Breast epithelium (tissue), 4 donors: ENCODE data around the gene FAM53A. TPM values are rescaled to one million over a fixed set of nuclear protein-coding genes. Genes with fewer than 3 reads are reported as not detected.
A peak's percentile ranks its signal among the peaks of the same experiment; 100 is the strongest.
"Not testable (repeated sequence)": the region's sequence is repeated elsewhere in the genome, so short reads cannot be mapped to it uniquely, and the experiment has no call there.

Experiments
- DNase-seq, 2 donors: peaks; one replicate each; pipeline ENCODE4 v3.0.0-alpha.2; 2019; ENCODE audit warnings: low spot score in 2 of 2
- H3K27ac ChIP-seq, 2 donors: fragments of 200-600 bp; sonication (generic) in 1 of 2; one replicate each; pipeline ENCODE4 v1.5.1; 2016 to 2019; ENCODE audit warnings: mild to moderate bottlenecking in 1 of 2
- H3K27me3 ChIP-seq, 2 donors: fragments of 200-600 bp; sonication (generic) in 1 of 2; one replicate each; pipeline versions ENCODE4 v1.5.1 to v1.6.0; 2017 to 2019; ENCODE audit warnings: control low read depth in 1 of 2, mild to moderate bottlenecking in 1 of 2
- H3K36me3 ChIP-seq: fragments of 200-600 bp; one replicate; pipeline ENCODE4 v1.5.1; 2019
- H3K4me1 ChIP-seq, 2 donors: fragments of 200-600 bp; sonication (generic); one replicate each; pipeline ENCODE4 v1.5.1; 2016 to 2019; ENCODE audit warnings: control low read depth in 1 of 2
- H3K4me3 ChIP-seq, 3 donors: fragments of 200-600 bp; sonication (generic); 1 replicate in 2 of 3; 2 replicates in 1 of 3; pipeline ENCODE4 v1.5.1; 2016 to 2019; ENCODE audit warnings: mild to moderate bottlenecking in 3 of 3, moderate library complexity in 2 of 3
- H3K9me3 ChIP-seq, 2 donors: fragments of 200-600 bp; sonication (generic) in 1 of 2; one replicate each; pipeline ENCODE4 v1.5.1; 2016 to 2019; ENCODE audit warnings: control low read depth in 1 of 2
- CTCF ChIP-seq, 3 donors: fragments of 450-650 bp; IDR thresholded peaks; one replicate each; pipeline ENCODE4 v1.5.1; 2016 to 2017; ENCODE audit warnings: antibody characterized with exemption in 3 of 3, mild to moderate bottlenecking in 3 of 3, moderate library complexity in 3 of 3
- POLR2A ChIP-seq: fragments of 450-650 bp; IDR thresholded peaks from one replicate; pipeline ENCODE4 v1.6.1; 2016; ENCODE audit warnings: antibody characterized with exemption, mild to moderate bottlenecking, moderate library complexity
- POLR2AphosphoS5 ChIP-seq, 3 donors: sonication (generic); formaldehyde crosslinking; IDR thresholded peaks; one replicate each; pipeline ENCODE4 v1.6.1; 2017; ENCODE audit warnings: antibody characterized with exemption in 3 of 3
- intact Hi-C: fragments of 100-400 bp; cut with DNase I; formaldehyde crosslinking; loops from one replicate; pipeline ENCODE4 v1.15.1; 2023; ENCODE audit warnings: low total_unique reads
- total RNA-seq, 3 donors: library from RNA; depleted of rRNA; stranded (reverse); fragments of >200 nt; gene quantifications; one replicate each; pipeline ENCODE4 v1.1.0, GENCODE V29; 2016

The FAM53A gene
- total RNA-seq, 3 donors from 2014 or later, result 3.7 to 7.2 (median 4.6) TPM

- intact Hi-C loops, result no loop called here
- Histone ChIP-seq H3K4me1 (no peaks in the 10 kb centered on the region), H3K27me3 (no peaks in the 10 kb centered on the region), H3K27ac (no peak overlapping the region), H3K36me3 (no peaks in the 10 kb centered on the region), H3K9me3 (no peaks in the 10 kb centered on the region), H3K4me3 (peak overlapping the region in 1 of 3 donors; percentile 11)
- DNase-seq, result peak in 1 of 2 donors; percentile 21
- TF ChIP-seq POLR2AphosphoS5 (IDR thresholded peaks at IDR 0.05) (no peak), CTCF (IDR thresholded peaks at IDR 0.05) (no peak), POLR2A (no peak)
Measured at GRCh38 chr4:1644891-1645657, 39.0 kb downstream of the FAM53A start.

GRCh38 chr4:1643971-1644735 lies 40.0 kb downstream of the FAM53A start:
- TF ChIP-seq POLR2A (no peak), POLR2AphosphoS5 (IDR thresholded peaks at IDR 0.05) (no peak), CTCF (IDR thresholded peaks at IDR 0.05) (no peak)
- H3K27me3 ChIP-seq, result no peaks in the 10 kb centered on the region
- H3K4me1 ChIP-seq, result no peaks in the 10 kb centered on the region

GRCh38 chr4:1642196-1642951 lies 41.7 kb downstream of the FAM53A start:
- no peaks in the 10 kb centered on the region for H3K9me3 ChIP-seq
- intact Hi-C loops, result no loop called here

More at GRCh38 chr4:1643971-1644735, 40.0 kb downstream of the FAM53A start:
- Histone ChIP-seq H3K27ac (no peak overlapping the region), H3K4me3 (no peak overlapping the region), H3K36me3 (no peaks in the 10 kb centered on the region), H3K9me3 (no peaks in the 10 kb centered on the region)
- DNase-seq, result no peak
- intact Hi-C loops, result no loop called here

GRCh38 chr4:1641671-1642070 lies 42.4 kb downstream of the FAM53A start:
- intact Hi-C loops, result no loop called here
- DNase-seq, result no peak
- Histone ChIP-seq H3K4me3 (no peak overlapping the region), H3K9me3 (no peaks in the 10 kb centered on the region), H3K4me1 (no peaks in the 10 kb centered on the region), H3K27ac (no peak overlapping the region), H3K36me3 (no peaks in the 10 kb centered on the region), H3K27me3 (no peaks in the 10 kb centered on the region)
- TF ChIP-seq POLR2AphosphoS5 (IDR thresholded peaks at IDR 0.05) (no peak), POLR2A (no peak), CTCF (IDR thresholded peaks at IDR 0.05) (no peak)

More at GRCh38 chr4:1642196-1642951, 41.7 kb downstream of the FAM53A start:
- no peaks in the 10 kb centered on the region for H3K27me3 ChIP-seq
- H3K36me3 ChIP-seq, result no peaks in the 10 kb centered on the region
- H3K4me1 ChIP-seq, result no peaks in the 10 kb centered on the region
- no peak for DNase-seq
- H3K4me3 ChIP-seq, result no peak overlapping the region
- no peak for TF ChIP-seq POLR2AphosphoS5 (IDR thresholded peaks at IDR 0.05)
- TF ChIP-seq POLR2A, result no peak
- H3K27ac ChIP-seq, result no peak overlapping the region

- H3K27ac ChIP-seq, H3K4me1 ChIP-seq, H3K9me3 ChIP-seq, H3K36me3 ChIP-seq, H3K4me3 ChIP-seq, intact Hi-C loops, DNase-seq, H3K27me3 ChIP-seq: not testable (repeated sequence)
Measured at GRCh38 chr4:1640716-1641503, 43.2 kb downstream of the FAM53A start.
